Endometrial microvascular endothelial cells (primary cell): ENCODE data around the gene HNRNPH2. TPM values are rescaled to one million over a fixed set of nuclear protein-coding genes. Genes with fewer than 3 reads are reported as not detected.

ENCODE experiments used
- in situ Hi-C: cut with HindIII; loops from 2 replicates; pipeline ENCODE4 v1.10.0; 2017; ENCODE audit warnings: low sequenced_read_pairs, low pct_unique_long_range_greater_than_20kb; ENCODE audit errors: inconsistent ontology term
- total RNA-seq: library from RNA; depleted of rRNA; stranded (reverse); fragments of >200 nt; gene quantifications from one replicate; pipeline ENCODE4 v1.2.3, GENCODE V29; 2015; ENCODE audit errors: inconsistent ontology term

Gene HNRNPH2
- total RNA-seq, 1 donor from 2014 or later: 57.1 TPM

- in situ Hi-C loops: no loop called here
These were observed 34.1 kb downstream of the HNRNPH2 start for GRCh38 chrX:101442085-101442484.

- in situ Hi-C loops: no loop called here
These were observed 41.3 kb downstream of the HNRNPH2 start for GRCh38 chrX:101449279-101449678.

GRCh38 chrX:101450085-101450484 lies 42.1 kb downstream of the HNRNPH2 start:
- in situ Hi-C loops: no loop called here

GRCh38 chrX:101450961-101451360 lies 42.9 kb downstream of the HNRNPH2 start:
- in situ Hi-C loops: no loop called here

- in situ Hi-C loops: no loop called here
These were observed 44.0 kb downstream of the HNRNPH2 start for GRCh38 chrX:101452056-101452455.

GRCh38 chrX:101460669-101461068 lies 52.6 kb downstream of the HNRNPH2 start:
- in situ Hi-C loops: no loop called here

GRCh38 chrX:101462892-101463291 lies 54.9 kb downstream of the HNRNPH2 start:
- in situ Hi-C loops: no loop called here

Other genes with a start within 250 kb of the HNRNPH2 start
- 0.56 TPM for gene DRP2, start 188.4 kb upstream of the HNRNPH2 start, total RNA-seq
- gene TAF7L, start 116.9 kb upstream of the HNRNPH2 start, total RNA-seq: 0.19 TPM
- 8.3 TPM for gene TIMM8A, start 59.5 kb upstream of the HNRNPH2 start, total RNA-seq
- gene BTK, start 22.0 kb upstream of the HNRNPH2 start, total RNA-seq: not detected
- gene RPL36A, start 17.2 kb upstream of the HNRNPH2 start, total RNA-seq: 2,392 TPM
- 61.9 TPM for gene GLA, start 297 bp upstream of the HNRNPH2 start, total RNA-seq
- gene ARMCX4, start 77.2 kb downstream of the HNRNPH2 start, total RNA-seq: 2.4 TPM
- 17.7 TPM for gene ARMCX1, start 142.3 kb downstream of the HNRNPH2 start, total RNA-seq
- 55.0 TPM for gene ARMCX6, start 209.8 kb downstream of the HNRNPH2 start, total RNA-seq
- gene ARMCX3, start 214.9 kb downstream of the HNRNPH2 start, total RNA-seq: 50.9 TPM